COLO668 (cell line): ENCODE data around the gene PLN.

Experiments
- DNase-seq: peaks from one replicate; lab custom pipeline; 2025; ENCODE audit not compliant: unreplicated experiment; lab: John Stamatoyannopoulos, UW

PLN gene

GRCh38 chr6:118577972-118578371, 29.9 kb downstream of the PLN start:
- no peak for DNase-seq

DNA sequence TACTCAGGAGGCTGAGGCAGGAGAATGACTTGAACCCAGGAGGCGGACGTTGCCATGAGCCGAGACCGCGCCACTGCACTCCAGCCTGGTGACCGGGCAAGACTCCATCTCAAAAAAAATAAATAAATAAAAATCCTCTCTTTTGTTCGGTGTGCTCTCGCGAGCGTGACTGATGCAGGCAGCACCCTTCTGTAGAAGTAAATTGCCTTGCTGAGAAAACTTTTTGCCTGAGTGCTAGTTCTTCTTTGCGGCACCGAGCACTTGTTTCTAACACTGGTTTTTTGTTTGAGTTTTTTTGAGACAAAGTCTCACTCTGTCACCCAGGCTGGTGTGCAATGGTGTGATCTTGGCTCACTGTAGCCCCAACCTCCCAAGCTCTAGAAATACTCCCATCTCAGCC, 30.5 kb downstream of the PLN start:
- no peak for DNase-seq

DNA sequence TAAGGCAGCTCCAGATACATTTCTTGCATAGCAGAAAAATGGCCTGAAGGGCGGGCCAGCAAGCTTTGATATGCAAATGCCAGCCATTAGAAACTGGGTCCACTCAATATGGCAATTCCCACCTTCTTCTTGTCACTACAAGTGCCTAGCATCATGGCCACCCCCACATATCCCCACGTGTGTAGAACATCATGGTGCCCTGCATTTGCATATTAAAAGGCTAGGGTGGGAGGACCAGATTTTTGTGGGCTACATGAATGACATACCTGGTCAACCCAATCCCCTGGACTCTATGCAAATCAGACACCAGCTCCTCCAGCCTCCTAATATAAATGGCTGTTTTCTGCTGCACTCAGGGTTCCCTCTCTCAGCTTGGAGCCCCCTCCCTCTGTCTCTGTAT, 31.7 kb downstream of the PLN start:
- no peak for DNase-seq

GRCh38 chr6:118580585-118581419, 32.7 kb downstream of the PLN start:
- DNase-seq, result peak; percentile 13

DNA sequence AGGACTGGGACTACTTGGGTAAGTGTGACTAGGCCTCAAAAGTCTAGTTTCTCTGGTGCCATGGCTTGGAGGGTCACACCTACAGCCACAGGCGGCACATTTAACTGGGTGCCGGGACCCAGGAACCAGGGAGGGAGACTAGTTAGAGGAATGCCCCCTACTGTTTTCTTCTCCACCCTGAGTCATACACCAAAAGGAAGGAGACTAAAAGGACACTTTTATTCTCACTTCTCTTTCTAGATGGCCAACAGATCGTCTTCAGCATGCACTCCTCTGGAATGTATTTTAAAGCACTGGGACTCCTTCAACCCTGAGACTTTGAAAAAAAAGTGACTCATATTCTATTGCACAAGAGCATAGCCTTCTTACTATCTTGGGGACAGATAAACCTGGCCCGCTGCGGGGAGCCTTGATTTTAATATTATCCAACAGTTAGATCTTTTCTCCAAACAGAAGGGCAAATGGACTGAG, 33.4 kb downstream of the PLN start:
- no peak for DNase-seq

DNA sequence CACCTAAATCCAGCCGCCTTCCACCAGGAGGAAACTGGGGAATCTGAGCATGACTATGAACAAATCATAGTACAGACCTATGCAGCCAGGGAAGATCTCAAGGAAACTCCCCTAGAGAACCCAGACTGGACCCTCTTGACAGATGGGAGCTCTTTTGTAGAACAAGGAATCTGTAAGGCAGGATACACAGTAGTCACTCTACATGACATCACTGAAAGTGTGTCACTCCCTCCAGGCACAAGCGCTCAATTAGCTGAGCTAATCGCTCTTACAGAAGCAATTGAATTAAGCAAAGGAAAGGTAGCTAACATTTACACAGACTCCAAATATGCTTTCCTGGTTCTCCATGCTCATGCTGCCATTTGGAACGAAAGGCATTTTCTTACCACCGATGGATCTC, 36.8 kb downstream of the PLN start:
- DNase-seq, result no peak

- DNase-seq, result no peak
These were observed 38.8 kb downstream of the PLN start for GRCh38 chr6:118586746-118587485.

DNA sequence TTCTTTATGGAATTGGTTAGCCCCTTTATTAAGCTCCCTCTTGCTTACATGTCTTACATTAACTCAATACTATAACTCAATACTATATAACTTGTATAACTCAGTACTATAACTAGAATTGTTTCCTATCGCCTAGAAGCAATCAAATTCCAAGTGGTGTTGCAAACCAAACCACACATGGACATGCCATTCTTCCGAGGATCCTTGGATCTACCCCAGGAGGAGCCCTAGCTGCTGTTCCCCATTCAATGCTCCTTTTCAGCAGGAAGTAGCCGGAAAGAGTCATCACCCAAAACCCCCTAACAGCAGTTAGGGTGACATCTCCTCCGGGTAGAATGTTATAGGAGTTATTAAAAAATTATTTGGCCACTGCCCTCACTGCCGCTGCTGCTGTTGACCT, 40.5 kb downstream of the PLN start:
- no peak for DNase-seq

- no peak for DNase-seq
These were observed 41.1 kb downstream of the PLN start for GRCh38 chr6:118589186-118589585.

GRCh38 chr6:118589649-118590365, 41.7 kb downstream of the PLN start:
- DNase-seq, result no peak

GRCh38 chr6:118591897-118592296, 43.8 kb downstream of the PLN start:
- no peak for DNase-seq

- no peak for DNase-seq
These were observed 46.8 kb downstream of the PLN start for GRCh38 chr6:118594877-118595276.

- DNase-seq, result no peak
These were observed 48.8 kb downstream of the PLN start for GRCh38 chr6:118596774-118597320.

DNA sequence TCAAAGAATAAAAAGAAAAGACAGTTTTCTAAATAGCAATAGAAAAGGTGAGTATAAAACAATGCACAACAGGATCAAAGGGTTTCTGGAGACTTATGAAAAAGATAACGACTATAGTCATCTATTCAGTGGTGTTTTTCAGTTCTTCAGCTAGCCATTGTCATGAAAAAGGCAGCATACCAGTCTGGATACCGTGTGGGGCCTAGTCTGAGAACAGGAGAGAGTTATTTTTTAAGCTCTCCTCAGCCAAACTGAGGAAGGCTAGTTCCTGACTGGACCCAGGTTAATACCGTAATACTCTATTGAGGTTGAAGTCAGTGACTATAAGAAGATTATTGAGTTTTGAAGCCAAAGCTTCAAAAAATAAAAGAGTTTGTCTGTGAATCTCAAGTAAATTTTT, 49.5 kb downstream of the PLN start:
- DNase-seq, result no peak

- DNase-seq, result no peak
These were observed 50.2 kb downstream of the PLN start for GRCh38 chr6:118598324-118598723.

DNA sequence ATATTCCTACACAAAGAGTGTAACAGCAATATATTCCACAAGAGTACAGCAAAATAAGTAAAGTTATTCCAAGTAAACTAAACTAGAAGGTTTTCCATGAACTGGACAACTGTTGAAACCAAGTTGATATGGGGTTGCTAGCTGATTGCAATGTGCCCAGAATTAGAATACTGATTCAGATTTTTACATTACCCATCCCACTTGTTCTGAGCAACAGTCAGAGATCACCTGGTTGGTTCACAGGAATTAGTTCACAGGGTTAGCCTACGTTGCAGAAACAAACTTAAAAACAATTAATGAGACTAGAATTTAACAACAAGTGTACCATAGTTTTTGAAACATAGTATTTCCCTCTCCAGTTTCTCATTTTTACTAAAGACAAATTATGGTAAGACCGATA, 54.2 kb downstream of the PLN start:
- no peak for DNase-seq

GRCh38 chr6:118603372-118603771, 55.3 kb downstream of the PLN start:
- no peak for DNase-seq

DNA sequence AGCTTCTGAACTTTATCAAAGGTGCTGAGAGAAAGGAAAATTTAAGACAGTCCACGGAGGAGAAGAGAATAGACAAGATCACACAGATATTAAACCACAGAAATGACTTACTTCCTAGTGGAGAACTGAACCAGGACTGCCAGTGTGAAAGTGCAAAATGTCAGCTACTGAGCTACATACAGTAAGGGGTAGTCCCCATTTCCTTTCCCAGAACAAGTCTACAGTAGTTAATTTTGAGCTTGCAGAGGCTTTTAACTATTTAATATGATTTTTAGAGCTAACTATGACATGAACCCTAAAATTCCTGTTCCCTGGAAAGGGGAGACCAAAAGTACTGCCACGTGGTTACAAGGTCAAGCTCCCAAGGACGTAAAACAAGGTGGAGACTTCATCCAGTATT, 58.2 kb downstream of the PLN start:
- no peak for DNase-seq

DNA sequence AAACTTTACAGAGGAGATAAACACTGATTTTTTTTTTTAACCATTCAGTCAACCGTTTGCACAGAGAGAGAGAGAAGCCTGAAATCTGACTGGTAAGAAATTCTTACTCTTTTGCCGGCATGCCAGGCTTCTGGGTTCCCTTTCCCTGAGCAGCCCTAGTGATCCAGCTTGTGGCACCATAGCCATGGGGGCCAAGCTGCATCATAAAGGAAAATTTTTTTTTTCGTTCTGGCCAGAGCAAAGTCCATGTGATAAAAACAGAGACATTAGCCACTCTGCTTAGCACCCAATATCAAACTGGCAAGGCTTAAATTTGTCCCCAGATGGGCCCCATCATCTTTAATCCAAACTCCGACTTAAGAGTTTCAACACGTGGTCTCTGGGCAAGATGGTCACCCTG, 58.8 kb downstream of the PLN start:
- DNase-seq, result no peak
